EL (cell line): ENCODE measurements around the gene NDUFC2.
"Not testable (repeated sequence)": the region's sequence is repeated elsewhere in the genome, so short reads cannot be mapped to it uniquely, and the experiment has no call there.

Experiments used
- DNase-seq: peaks from one replicate; pipeline ENCODE4 v3.0.0-alpha.2; 2016

The NDUFC2 gene

DNA sequence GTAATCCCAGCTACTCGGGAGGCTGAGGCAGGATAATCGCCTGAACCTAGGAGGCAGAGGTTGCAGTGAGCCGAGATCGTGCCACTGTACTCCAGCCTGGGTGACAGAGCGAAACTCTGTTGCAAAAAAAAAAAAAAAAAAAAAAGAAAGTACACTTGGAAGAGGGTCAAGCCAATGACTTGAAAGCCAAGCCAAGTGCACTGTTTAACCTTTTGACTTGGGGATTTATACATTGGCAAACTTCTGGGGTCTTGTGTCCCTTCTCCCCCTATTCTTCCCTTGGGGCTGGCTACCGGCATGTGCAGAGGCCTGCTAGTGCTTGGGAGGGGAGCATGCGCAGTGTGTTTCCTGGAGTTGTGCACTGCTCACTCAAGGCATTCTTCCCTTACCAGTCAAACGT is 30.3 kb downstream of the NDUFC2 start:
- no peak for DNase-seq

DNA sequence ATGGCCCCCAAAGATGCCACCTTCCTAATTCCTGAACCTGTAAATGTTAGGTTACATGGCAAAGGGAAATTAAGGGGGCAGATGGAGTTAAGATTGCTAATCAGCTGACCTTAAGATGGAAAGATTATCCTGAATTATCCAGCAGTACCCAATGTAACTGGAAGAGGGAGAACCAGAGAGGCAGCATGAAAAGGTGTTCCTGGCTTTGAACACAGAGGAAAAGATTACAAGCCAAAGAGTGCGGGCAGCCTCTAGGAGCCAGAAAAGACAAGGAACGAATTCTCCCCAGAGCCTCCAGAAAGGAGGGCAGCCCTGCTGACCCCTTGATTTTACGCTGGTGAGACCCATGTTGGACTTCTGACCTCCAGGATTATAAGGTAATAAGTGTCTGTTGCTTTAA is 31.1 kb downstream of the NDUFC2 start:
- no peak for DNase-seq

DNA sequence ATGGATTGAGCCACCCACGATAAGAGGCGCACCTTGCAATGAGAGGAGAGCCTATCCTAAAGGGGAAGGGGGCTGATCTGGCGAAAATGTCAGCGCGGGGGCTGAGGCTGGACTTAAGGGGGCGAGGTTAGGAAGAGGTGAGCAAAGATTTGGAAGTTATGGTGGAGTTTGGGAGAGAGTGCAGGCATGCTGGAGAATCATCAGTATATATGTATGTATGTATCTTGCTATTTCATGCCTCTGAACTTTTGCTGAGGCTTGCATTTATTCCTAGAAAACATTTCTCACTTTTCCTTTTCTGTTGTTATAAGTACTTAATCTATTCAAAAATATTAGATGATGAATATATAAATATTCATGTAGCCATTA is 33.2 kb downstream of the NDUFC2 start:
- no peak for DNase-seq

DNA sequence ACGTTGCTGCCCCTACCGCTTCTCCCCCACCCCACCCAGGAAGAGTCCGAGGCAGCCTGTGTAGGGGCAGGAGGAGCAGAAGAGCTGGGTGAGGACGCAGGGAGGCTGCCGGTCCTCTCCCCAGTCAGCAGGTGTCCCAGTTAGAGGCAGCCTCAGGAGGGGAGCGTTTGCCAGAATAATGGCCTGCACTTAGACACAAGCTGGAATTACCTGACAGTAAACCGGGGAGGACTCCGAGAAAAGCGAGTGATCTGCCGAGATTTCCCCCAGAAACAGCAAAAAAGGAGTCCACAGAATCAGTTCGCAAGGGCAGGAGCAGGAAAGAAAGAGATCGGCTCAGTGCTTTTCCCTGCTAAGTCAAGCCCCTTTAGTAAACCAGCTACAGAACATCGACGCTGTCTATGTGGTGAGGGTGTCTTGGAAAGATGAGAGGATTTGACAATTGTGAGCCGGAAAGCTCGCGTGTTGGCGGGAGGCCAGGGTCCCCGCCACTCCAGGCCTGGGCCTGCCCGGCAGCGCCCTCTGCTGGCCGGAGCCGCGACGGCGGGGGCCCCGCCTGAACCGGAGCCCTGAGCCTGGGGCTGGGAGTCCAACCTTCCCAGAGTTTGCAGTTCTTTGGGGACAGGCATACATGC is 33.7 kb downstream of the NDUFC2 start:
- peak; percentile 72 for DNase-seq

DNA sequence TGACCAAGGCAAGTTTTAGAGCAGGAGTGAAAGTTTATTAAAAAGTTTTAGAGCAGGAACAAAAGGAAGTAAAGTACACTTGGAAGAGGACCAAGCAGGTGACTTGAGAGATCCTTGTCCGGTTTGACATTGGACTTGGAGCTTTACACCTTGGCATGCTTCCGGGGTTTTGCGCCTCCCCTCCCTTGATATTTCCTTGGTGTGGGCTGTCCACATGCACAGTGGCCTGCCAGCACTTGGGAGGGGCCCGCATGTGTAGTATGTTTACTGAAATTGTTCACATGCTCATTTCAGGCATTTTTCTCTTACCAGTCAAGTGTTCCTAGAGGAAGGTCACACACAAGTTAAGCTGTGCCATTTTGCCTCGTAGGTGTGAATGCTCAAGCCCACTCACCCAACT is 35.0 kb downstream of the NDUFC2 start:
- no peak for DNase-seq

DNA sequence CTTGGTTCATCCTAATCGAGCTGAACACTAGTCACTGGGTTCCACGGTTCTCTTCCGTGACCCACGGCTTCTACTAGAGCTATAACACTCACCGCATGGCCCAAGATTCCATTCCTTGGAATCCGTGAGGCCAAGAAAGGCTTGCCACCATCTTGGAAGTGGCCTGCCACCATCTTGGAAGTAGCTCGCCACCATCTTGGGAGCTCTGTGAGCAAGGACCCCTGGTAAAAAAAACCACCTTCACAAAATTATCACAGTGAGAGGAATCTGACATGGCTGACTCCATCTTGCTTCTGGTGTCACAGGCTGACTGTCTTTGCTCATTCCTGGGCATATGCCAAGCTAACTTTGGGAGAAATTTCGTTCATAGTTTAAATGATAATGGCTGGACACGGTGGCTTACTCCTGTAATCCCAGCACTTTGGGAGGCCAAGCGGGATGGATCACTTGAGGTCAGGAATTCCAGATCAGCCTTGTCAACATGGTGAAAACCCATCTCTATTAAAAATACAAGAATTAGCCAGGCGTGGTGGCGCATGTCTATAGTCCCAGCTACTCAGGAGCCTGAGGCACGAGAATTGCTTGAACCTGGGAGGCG is 37.7 kb downstream of the NDUFC2 start:
- DNase-seq: no peak

DNA sequence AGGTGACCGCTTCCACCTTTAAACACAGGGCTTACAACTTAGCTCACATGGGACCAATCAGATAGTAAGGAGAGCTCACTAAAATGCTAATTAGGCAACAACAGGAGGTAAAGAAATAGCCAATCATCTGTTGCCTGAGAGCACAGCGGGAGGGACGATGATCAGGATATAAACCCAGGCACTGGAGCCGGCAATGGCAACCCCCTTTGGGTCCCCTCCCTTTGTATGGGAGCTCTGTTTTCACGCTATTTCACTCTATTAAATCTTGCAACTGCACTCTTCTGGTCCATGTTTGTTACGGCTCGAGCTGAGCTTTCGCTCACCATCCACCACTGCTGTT is 38.3 kb downstream of the NDUFC2 start:
- not testable (repeated sequence) for DNase-seq

DNA sequence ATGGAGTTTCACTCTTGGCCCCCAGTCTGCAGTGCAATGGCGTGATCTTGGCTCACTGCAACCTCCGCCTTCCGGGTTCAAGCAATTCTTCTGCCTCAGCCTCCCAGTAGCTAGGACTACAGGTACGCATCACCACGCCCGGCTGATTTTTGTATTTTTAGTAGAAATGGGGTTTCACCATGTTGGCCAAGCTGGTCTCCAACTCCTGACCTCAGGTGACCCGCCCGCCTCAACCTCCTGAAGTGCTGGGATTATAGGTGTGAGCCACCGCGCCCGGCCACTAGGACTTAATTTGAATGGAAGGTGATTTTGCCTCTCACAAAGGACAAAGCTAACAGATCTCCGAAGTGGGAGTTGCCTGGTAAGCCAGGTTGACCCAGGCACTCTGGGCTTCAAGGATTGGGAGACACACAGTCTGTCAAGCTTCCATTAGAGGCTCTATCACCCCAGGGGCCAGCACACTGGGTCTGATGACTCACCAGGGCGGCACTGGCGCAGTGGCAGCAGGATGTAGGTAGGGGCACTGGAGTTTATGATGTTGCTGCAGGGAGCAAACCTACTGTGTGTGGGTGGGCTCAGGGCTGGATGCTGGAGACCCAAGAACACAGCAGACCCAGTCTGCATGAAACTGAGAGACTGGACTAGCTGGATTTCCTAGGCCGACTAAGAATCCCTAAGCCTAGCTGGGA is 38.8 kb downstream of the NDUFC2 start:
- peak; percentile 60 for DNase-seq

DNA sequence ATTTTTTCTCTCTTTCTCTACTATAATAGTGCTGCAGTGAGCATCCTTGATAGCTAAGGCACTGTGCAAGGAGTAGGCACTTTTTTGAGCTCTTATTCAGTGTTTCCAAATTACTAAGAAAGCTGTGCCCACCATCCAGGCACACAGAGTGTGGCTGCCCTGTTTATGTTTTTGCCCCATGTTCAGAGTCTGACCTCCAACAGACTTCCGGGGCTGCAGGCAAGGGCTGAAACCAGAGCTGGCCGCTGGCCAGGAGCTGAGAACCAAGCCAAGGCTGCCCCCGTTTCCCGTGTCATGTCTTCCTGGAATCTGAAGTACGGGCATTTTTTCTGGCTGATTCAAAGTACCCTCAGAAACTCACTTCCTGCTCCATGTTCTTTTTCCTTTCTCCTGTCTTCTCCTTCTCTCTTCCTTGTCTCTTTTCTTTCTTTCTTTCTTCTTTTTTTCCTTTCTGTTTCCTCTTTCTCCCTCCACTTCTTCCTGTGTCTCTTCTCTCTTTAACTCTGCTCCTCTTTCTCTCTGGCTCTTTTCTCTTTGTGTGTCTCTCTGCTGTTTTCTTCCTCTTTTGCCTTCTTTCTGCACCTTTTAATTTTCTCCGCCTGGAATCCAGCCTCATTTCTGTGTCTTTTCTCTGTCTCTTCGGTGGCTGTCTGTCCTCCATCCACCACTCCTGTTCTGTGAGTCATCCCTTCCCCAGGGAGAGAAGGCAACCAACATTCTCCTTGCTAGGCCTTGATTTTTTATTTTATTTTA is 39.6 kb downstream of the NDUFC2 start:
- DNase-seq: peak; percentile 95

DNA sequence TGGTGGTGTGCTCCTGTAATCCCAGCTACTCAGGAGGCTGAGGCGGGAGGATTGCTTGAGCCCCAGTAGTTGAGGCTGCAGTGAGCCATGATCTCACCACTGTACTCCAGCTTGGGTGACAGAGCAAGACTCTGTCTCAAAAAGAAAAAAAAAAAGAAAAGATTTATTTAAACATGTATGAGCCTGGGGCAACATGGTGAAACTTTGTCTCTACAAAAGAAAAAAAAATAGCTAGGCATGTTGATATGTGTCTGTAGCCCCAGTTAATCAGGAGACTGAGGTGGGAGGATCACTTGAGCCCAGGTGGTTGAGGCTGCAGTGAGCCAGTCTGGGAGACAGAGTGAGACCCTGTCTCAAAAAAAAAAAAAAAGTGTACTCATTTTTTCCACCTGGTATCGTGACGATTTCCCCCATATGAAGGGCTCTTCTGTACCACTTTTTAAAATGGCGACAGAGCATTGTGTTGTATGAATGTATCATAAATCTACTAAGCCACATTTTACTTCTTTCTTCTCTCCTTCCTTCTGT is 40.2 kb downstream of the NDUFC2 start:
- DNase-seq: no peak

DNA sequence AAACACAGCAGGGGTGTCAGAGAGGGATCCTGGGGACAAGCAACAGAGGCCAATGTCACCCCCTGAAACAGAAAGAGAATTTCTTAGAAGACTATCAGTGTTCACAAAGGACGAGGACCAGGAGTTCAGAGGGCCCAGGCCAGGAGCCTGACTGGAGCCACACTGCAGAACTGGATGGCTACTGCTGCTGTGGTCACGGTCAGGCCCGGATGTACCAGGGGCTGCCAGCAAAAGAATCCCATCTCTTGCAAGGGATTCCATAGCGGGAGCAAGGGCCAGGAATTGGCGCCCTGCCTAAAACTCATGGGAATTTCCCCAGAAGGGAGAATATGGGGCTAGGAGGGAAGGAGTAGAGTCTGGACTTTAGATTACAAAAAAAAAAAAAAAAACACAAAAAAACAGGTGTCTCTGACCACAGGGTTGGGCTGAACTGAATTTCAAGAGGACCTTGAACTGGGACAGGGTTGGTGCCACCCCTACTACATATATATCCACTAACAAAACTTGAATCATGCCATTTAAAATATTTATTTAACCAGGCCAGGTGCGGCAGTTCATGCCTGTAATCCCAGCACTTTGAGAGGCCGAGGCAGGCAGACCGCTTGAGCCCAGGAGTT is 40.9 kb downstream of the NDUFC2 start:
- DNase-seq: peak; percentile 59

DNA sequence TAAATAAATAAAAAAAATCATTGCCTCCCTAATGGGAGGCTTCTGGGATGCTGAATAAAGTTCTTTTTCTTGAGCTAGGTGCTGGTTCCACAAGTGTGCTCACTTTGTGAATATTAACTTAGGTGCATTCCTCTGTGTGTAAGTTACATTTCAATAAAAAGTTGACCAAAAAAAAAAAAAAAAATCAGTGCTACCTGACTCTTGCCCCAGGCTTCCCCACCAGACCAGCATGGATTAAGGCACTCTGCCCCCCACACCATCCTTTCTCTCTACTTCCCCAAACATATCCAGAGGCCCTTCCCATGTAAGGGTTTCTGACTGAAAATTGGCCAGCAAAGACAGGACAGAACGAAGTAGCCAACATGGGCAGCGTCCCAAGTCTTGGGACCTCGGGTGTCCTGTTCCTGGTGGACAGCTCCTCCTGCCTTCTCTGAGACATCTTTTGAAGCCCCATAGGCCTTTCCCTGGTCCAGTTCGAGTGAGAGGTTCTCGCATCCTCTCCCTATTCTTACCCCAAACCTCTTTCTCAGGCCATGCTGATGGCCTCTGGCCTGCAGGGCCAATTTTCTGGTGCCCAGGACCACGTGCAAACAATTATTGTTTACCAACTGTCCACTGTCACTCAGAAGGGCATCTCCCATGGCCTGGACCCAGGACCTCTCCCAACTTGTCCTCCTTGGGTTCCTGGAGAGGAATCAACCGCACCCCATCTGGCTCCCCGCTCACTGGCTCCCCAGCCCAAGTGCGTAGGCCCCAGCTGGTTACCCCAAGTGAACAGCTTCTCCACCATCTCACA is 41.6 kb downstream of the NDUFC2 start:
- DNase-seq: no peak

DNA sequence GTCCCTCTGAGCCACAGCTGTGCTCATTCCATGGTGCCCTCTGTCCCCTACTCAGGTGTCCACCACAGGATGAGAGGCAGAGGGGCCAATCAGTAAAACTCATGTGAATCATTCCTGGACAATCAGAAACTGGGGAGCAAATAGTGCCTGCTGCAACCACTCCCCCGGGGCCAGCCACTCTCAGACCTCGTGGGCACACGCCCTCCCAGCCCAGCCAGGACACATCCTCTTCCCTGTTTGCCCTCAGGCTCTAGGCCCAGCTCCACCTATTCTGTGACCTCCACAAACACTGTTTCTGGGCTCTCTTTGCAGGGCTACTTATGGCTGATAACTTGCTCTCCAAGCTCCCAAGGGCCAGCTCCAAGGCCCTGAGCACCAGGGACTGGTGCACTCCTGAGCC is 42.6 kb downstream of the NDUFC2 start:
- DNase-seq: peak; percentile 37

DNA sequence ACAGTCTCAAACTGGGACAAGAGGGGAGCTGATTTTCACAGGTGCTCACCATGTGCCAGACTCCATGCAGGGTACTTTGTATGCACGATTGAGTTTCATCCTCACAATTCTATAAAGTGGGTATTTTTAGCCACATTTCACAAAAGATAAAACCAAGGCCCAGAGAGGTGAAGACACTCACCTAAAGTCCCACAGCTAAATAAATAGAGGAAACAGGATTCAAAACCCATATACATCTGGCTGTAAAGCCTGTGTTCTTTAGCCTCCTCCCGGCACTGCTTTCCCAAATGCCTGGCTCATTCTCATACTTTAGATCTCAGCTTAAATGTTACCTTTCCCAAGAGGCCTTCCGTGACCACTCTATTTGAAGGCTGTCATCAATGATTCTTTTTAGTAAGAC is 43.3 kb downstream of the NDUFC2 start:
- no peak for DNase-seq

DNA sequence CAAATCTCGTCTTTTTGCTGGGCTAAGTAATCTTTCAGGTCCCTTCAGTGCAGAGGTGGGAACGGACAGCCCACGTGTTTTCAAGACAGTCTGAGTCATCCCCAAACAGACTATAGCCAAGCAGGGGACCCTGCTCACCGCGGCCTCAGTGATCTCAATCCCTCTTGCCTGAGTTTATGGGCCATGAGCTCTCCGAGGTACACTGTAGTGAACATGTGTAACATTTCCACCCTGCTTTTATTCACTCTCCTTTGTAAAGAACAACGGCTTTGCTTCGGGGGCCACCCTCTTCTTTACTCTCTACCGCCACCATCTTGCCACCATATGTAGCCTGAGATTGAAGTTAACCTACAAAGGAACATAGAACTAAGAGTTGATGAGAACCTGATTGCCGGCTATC is 45.0 kb downstream of the NDUFC2 start:
- DNase-seq: no peak

DNA sequence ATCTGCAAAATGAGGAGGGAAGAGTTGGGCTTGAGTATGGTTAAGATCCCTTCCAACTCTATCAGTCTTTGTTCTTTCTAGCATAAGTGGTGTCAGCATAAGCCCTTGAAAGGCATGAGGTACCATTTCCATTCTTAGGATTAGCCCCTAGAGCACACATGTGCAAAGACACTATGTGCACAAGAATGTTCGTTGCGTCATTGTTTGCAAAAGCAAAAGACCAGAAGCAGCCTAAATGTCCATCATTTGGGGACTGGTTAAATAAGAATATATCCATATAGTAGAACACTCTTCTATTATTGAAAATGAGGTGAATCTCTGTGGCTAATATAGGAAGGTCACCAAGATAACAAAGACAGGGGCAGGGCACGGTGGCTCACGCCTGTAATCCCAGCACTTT is 46.6 kb downstream of the NDUFC2 start:
- no peak for DNase-seq

DNA sequence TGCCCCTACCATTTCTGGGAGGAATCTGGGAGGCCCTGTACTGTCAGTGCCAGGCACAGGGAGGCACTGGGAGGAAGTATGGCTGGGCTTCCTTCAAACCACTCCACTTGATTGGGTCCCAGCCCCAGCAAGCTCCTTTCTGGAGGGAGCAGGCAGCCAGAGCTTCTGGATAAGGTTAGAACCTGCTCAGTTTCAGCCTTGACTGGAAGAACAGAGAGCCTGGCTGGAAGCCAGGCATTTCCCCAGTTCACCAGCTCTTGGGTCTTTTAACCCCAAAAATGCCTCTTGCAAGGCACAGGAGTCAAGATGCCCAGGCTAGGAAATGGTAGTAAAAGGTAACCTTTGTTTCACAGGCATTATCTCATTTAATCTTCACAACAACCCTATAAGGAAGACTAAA is 47.6 kb downstream of the NDUFC2 start:
- no peak for DNase-seq

DNA sequence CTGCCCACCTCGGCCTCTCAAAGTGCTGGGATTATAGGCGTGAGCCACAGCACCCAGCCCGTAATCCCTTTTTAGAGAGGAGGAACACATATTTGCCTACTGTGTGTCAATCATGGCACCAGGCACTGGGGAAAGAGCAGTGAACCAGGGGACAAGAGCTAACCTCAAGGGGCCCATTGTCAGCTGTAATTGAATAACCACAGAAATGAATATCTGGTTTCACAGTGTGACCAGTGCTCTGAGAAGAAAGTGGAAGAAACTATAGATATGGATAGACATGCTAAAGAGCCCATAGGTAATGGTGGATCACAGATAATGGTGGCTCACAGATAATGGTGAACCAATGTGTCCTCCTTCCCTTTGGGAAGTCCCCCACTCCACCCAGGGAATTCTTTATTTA is 48.0 kb downstream of the NDUFC2 start:
- DNase-seq: no peak

DNA sequence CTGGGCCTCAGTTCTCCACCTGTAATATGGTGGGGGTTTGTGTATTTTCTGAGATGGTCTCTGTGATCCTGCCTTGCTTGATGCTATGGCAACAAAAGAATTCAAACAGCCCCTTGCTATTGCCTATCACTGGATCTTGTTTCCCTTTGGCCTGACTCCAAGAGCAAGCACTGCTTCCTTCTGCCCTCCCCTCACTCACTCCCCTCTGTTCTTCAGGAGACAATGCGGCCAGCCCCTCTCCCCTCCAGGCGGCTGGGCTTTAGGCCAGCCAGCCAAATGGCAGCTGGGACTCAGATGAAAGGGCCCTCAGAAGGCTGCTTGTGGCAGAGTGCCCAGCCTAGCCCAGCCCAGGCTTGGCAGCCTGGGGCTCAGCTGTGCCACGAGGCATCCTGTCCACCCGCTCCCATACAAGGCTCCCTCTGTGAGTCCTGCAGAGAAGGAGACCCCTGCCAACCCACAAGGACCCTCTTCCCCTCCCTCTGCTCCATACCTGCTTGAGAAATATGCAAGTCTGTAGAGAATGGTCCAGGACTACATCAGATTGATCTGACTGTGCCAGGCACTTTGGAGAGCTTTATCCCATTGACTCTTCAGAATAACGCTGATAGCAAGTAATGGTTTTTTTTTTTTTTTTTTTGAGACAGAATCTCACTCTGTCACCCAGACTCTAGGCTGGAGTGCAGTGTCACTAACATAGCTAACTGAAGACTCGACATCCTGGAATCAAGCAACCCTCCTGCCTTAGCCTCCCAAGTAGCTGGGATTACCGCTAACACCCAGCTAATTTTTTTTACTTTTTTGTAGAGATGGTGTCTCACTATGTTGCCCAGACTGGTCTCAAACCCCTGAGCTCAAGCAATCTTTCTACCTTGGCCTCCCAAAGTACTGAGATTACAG is 49.0 kb downstream of the NDUFC2 start:
- peak; percentile 60 for DNase-seq

DNA sequence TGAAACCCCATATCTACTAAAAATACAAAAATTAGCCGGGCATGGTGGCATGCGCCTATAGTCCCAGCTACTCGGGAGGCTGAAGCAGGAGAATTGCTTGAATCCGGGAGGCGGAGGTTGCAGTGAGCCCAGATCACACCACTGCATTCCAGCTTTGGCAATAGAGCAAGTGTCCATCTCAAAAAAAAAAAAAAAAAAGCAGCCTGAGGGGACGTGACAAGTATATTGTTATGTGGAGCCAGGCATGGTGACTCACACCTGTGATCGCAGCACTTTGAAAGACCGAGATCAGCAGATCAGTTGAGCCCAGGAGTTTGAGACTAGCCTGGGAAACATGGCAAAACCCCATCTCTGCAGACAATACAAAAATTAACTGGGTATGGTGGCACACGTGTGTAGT is 51.2 kb downstream of the NDUFC2 start:
- peak; percentile 80 for DNase-seq

DNA sequence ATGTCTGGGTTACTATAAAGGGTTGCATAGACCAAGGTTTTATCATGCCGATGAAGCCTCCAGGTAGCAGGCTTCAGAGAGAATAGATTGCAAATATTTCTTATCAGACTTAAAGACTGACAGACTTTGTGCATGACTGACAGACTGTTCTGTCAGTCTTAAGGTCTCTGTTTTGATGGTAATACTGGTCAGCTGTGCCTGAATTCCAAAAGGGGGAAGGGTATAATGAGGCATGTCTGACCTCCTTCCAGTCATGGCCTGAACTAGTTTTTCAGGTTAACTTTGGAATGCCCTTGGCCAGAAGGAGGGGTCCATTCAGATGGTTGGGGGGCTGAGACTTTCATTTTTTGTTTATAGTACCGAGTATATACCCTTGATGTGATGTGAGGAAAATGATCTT is 51.9 kb downstream of the NDUFC2 start:
- no peak for DNase-seq
